Measurements from ENCODE around the gene CALML3.

CALML3 gene

GRCh38 chr10:5492322-5492855, 32.4 kb upstream of the CALML3 start:
- no peak for DNase-seq

DNA sequence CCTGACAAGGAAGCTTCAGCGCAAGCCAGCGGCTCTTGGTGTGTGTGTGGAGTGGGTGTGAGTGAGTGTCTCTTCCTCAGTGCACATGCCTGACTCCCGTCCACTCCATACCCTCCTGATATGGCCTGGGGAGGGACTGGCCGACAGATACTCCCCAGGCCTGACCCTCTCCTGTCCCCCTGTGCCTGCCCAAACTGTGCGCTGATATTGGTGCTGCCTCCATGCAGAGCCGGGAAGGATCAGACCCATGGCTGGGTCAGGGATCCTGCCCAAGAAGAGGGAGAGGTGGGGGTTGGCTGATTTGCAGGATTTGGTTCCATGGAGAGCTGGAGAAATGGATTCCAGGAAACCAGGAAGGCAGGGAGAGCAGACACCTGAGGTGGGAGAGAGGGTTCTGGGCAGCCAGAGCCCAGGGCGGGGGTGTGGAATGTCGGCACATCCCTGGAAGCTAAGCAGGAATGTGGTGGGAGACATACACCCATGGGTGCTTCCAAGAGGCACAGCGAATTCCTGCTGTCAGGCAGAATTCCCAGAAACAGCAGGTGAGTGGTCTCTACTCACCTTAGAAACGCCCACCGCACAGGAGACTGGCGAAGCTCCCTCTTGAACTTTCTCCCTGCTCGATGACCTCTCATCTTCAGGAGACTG, 31.7 kb upstream of the CALML3 start:
- DNase-seq = no peak

GRCh38 chr10:5493691-5494090, 31.1 kb upstream of the CALML3 start:
- DNase-seq = no peak

DNA sequence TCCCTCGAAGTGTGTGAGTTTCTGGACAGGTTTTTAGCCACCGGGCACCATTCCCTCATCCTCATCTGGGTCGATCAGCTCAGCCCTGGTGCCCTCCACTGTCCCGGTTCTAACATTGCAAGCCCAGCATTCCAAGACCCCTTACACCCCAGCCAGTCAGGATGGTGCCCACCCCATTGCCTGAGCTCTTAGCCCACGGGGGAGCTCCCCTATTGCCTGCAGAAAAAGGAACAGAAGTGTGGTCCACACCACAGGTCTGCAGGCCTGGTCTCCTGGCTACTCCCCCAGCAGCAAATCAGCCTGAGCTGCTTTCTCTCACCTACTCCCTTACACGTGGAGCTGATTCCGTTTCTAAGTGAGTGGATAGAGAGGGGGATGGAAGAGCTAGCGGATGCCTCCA, 30.1 kb upstream of the CALML3 start:
- no peak for DNase-seq

- DNase-seq = no peak
Measured at GRCh38 chr10:5496261-5497250, 28.2 kb upstream of the CALML3 start.

DNA sequence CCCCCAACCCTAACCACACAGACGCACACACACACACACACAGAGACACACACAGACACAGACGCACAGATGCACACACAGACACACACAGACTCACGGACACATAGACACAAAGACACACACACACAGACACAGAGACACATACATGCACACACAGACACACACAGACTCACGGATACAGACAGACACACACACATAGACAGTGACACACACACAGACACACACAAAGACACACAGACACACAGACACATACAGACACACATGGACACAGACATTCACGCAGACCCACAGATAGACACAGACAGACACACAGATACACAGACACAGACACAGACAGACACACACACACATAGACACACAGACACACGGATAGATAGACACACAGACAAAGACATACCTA, 27.5 kb upstream of the CALML3 start:
- DNase-seq = no peak

DNA sequence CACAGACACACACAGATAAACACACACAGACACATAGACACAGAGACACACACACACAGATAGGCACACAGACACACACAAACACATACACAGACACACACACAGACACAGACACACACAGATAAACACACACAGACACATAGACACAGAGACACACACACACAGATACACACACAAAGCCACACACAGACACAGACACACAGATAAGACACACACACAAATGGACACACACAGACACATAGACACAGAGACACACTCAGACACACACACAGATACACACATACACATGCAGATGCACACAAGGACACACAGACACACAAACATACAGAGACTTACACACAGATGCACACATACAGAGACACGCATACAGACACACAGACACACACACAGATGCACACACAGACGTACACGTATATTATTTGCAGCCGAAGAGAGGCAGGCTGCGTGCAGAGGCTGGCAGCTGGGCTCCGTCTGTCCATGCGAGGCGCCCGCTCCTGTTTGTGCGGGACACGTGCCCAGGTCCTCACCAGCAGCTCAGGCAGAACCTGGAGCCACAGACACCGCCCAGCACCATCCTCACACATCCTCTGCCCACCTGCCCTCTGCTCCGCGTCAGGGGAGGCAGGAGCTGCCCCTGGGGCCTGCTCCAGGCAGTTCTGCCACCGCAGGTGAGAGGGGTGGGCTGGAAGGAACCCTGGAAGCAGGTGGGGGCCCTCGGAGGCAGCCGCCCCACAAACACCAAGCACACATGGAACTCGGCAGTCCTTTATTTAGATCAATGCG, 26.6 kb upstream of the CALML3 start:
- DNase-seq = no peak

- DNase-seq = no peak
Measured at GRCh38 chr10:5498791-5499492, 25.8 kb upstream of the CALML3 start.

GRCh38 chr10:5499493-5500140, 25.1 kb upstream of the CALML3 start, which contains the start of gene CALML5:
Gene CALML5 (minus strand): TSS chr10:5499570. CDS start chr10:5499438, 132 bp downstream.
- no peak for DNase-seq

DNA sequence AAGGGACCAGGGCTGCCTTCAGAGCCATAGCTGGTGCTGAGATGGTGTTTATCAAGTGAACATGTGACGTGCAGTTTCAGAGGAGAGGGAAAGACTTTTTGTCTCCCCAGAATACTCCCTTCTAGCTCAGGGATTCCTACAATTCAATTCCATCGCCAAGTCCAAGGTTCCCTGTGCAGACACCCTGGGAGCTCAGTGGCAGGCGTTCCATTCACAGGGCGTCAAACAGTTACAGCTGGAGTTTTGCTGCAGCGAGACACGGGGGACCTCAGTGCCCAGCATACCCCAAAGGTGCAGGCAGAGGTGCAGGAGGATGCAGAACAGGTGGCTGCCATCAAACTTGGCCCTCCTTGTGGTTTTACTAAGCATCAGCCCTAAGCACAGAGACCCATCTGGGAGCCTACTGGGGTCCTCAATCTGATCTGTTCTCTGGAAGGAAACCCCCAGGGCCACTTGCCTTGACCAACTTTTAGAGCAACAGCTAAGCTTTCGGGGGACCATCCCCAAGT, 24.5 kb upstream of the CALML3 start:
- no peak for DNase-seq

- DNase-seq = no peak
Measured at GRCh38 chr10:5500910-5501309, 23.9 kb upstream of the CALML3 start.

DNA sequence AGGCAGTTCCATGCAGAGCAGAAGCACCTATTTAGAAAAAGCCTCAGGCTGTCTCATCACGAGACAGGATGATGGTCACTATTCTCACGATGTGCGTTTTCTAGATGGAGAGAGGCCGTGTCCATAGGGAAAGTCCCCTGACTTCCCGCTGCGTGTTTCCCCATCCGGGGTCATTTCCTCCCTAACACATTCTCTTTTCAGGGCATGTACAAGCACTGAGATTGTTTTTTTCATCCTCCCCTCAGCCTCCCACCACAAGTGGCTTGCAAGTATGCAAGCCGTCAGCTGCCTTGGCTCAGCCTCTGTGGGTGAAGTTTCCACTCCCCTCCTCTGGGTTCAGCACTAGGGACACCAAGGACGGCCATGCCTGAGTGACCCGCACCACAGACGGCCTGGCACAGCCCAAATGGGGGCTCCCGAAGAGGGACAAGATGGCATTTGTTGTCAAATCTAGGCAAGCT, 22.7 kb upstream of the CALML3 start:
- DNase-seq = no peak

GRCh38 chr10:5502571-5503476, 21.9 kb upstream of the CALML3 start:
- DNase-seq = no peak

DNA sequence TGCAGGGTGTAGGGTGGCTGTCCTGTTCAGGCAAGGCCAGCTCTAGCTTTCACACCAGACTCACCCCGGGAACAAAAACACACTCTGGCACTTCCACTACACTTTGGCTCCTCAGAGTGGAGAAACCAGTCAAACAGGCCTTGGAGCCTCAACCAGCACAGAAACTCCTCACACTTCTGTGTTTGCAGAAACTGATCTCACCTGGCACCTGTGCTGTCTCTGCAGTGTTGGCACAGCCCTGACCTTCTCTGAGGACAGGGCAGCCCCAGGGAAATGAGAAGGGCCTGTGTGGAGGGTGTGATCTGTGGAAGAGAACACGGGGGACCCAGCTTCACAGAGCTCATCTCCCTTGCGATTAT, 21.3 kb upstream of the CALML3 start:
- DNase-seq = no peak

- no peak for DNase-seq
Measured at GRCh38 chr10:5504146-5505072, 20.4 kb upstream of the CALML3 start.

DNA sequence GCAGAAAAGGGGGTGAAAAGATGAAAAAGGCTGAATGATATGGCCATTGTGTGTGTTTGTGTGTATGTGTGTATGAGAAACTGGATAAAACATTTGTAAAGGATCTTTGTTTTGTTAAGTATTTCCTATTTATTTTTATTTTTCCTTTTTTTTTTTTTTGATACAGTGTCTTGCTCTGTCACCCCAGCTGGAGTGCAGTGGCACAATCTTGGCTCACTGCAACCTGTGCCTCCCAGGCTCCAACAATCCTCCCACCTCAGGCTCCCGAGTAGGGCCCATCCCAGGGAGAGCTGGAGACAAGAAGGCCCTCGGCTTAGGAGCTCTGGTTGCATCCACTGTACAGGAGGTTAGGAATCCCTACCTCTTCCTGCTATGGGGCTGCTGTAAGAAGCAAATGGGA, 18.5 kb upstream of the CALML3 start:
- DNase-seq = no peak

- DNase-seq = no peak
Measured at GRCh38 chr10:5506751-5507648, 17.8 kb upstream of the CALML3 start.

DNA sequence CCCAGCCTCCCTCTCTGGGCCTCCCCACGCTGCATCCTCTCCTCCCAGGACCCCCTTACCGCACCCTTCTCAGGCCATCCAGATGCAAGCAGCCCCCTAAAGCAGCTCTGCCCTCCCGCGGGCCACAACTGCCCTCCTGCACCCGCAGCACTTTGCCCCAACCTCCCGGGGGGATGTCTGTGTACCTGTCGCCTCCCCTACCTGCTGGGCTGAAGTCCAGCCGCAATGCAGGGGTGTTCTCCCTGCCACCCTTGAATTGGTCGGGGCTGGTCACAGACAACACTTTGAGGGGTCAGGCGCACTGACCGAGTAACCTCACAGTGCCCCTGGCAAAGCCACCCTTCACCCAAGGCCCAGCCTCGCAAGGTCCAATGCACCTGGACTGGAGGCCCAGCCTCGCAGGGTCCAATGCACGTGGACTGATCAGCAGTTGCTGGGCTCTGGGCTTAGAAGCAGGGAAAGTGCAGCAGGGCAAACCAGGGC, 17.1 kb upstream of the CALML3 start:
- no peak for DNase-seq
